Thoracic aorta (tissue), 2 donors: ENCODE measurements around the gene CAMSAP1. TPM values are rescaled to one million over a fixed set of nuclear protein-coding genes. Genes with fewer than 3 reads are reported as not detected.

Experiments
- ATAC-seq: fragments of 150-250 bp; one replicate; pipeline ENCODE4 v1.8.0; 2017; ENCODE audit warnings: low read depth; ENCODE audit not compliant: insufficient number of reproducible peaks, low FRiP score
- DNase-seq: peaks from one replicate; pipeline ENCODE4 v3.0.0-alpha.2; 2020; ENCODE audit warnings: low spot score
- H3K27ac ChIP-seq, 2 donors: fragments of 200-600 bp; sonication (generic); 1 replicate in 1 of 2; 2 replicates in 1 of 2; pipeline ENCODE4 v1.5.1; 2016; ENCODE audit warnings: mild to moderate bottlenecking in 2 of 2, moderate library complexity in 2 of 2
- H3K27me3 ChIP-seq: fragments of 200-600 bp; sonication (generic); replicated peaks from 2 replicates; pipeline ENCODE4 v1.6.0; 2016; ENCODE audit warnings: mild to moderate bottlenecking; ENCODE audit not compliant: insufficient read depth
- H3K36me3 ChIP-seq: fragments of 200-600 bp; sonication (generic); one replicate; pipeline ENCODE4 v1.5.1; 2016
- H3K4me1 ChIP-seq, 2 donors: fragments of 200-600 bp; sonication (generic); 1 replicate in 1 of 2; 2 replicates in 1 of 2; pipeline versions ENCODE4 v1.5.1 to v1.6.0; 2016; ENCODE audit warnings: low read depth in 2 of 2, mild to moderate bottlenecking in 1 of 2; ENCODE audit not compliant: control insufficient read depth in 1 of 2
- H3K4me3 ChIP-seq: fragments of 200-600 bp; sonication (generic); 2 replicates; pipeline ENCODE4 v1.5.1; 2016; ENCODE audit warnings: mild to moderate bottlenecking
- H3K9me3 ChIP-seq: fragments of 200-600 bp; sonication (generic); 2 replicates; pipeline ENCODE4 v1.5.1; 2016
- CTCF ChIP-seq: fragments of 200-600 bp; sonication (generic); IDR thresholded peaks from one replicate; pipeline ENCODE4 v1.5.1; 2019; ENCODE audit warnings: antibody characterized with exemption
- total RNA-seq, 2 donors: library from RNA; depleted of rRNA; stranded (reverse); fragments of >200 nt; gene quantifications; one replicate each; pipeline versions ENCODE4 v1.1.0 to v1.2.3, GENCODE V29; 2016

The CAMSAP1 gene
- total RNA-seq, 2 donors from 2014 or later: 19.1 to 20.2 TPM

GRCh38 chr9:135805422-135806022 lies 101.8 kb downstream of the CAMSAP1 start:
- no peak for ATAC-seq
- Histone ChIP-seq H3K4me1 (peaks cover 0 to 17% of the 10 kb centered on the region in 2 donors), H3K36me3 (peaks cover 3% of the 10 kb centered on the region), H3K9me3 (no peaks in the 10 kb centered on the region), H3K4me3 (no peak overlapping the region), H3K27ac (peak overlapping the region in 1 of 2 donors; percentile 29), H3K27me3 (no peaks in the 10 kb centered on the region)
- TF ChIP-seq CTCF: no peak
- no peak for DNase-seq

GRCh38 chr9:135804581-135805421 lies 102.5 kb downstream of the CAMSAP1 start:
- H3K9me3 ChIP-seq: no peaks in the 10 kb centered on the region
- peak overlapping the region; percentile 29 to 63 for H3K27ac ChIP-seq
- TF ChIP-seq CTCF: no peak
- H3K27me3 ChIP-seq: no peaks in the 10 kb centered on the region
- no peak overlapping the region for H3K4me3 ChIP-seq
- no peaks in the 10 kb centered on the region for H3K36me3 ChIP-seq
- H3K4me1 ChIP-seq: peaks cover 0 to 17% of the 10 kb centered on the region in 2 donors
- ATAC-seq (no peak), DNase-seq (no peak)

- H3K36me3 ChIP-seq: no peaks in the 10 kb centered on the region
- H3K9me3 ChIP-seq: no peaks in the 10 kb centered on the region
- no peak overlapping the region for H3K27ac ChIP-seq
- H3K4me1 ChIP-seq: peaks cover 1 to 23% of the 10 kb centered on the region in 2 donors
- ATAC-seq (no peak), DNase-seq (no peak)
- H3K27me3 ChIP-seq: no peaks in the 10 kb centered on the region
- H3K4me3 ChIP-seq: no peak overlapping the region
- no peak for TF ChIP-seq CTCF
Measured at GRCh38 chr9:135803441-135803840, 103.9 kb downstream of the CAMSAP1 start.

GRCh38 chr9:135802876-135803419 lies 104.4 kb downstream of the CAMSAP1 start:
- Histone ChIP-seq H3K4me1 (peaks cover 6 to 28% of the 10 kb centered on the region in 2 donors), H3K4me3 (no peak overlapping the region), H3K27ac (no peak overlapping the region), H3K27me3 (no peaks in the 10 kb centered on the region), H3K9me3 (no peaks in the 10 kb centered on the region), H3K36me3 (no peaks in the 10 kb centered on the region)
- TF ChIP-seq CTCF: no peak
- DNase-seq: no peak
- ATAC-seq: no peak

- H3K4me1 ChIP-seq: peaks cover 8 to 39% of the 10 kb centered on the region in 2 donors
- no peak for ATAC-seq
- H3K27me3 ChIP-seq: no peaks in the 10 kb centered on the region
- no peaks in the 10 kb centered on the region for H3K36me3 ChIP-seq
- H3K9me3 ChIP-seq: no peaks in the 10 kb centered on the region
- H3K4me3 ChIP-seq: no peak overlapping the region
- no peak overlapping the region for H3K27ac ChIP-seq
- no peak for DNase-seq
- no peak for TF ChIP-seq CTCF
Measured at GRCh38 chr9:135801070-135801469, 106.3 kb downstream of the CAMSAP1 start.
